Stimulated activated CD8-positive, alpha-beta memory T cell treated with anti-CD3 and anti-CD28 coated beads, Interleukin-12 subunit alpha, Interleukin-12 subunit beta, amount 100 ng/mL, for 4 hours (primary cell): ENCODE results near the gene FILIP1L.

Experiments used
- DNase-seq: peaks from one replicate; pipeline ENCODE4 v3.0.0-alpha.2; 2020; ENCODE audit warnings: low read depth

Gene FILIP1L

DNA sequence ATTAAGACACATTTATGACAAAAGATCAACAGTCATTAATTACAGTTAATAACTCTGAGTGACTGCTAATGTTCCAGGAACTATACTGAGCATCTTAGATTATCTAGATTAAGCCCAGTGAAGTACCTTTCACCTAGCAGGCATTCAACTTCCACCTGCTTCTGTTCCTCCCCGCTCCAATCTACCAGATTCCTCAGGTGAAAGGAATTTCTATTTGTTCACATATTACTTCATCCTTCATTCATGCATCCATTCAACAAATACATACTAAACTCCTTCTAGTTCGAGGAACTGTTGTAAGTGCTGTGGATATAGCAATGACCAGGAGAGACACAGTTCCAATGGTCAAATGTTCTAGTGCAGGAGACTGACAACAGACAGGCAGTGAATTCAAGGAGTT is 139.3 kb downstream of the FILIP1L start:
- no peak for DNase-seq

DNA sequence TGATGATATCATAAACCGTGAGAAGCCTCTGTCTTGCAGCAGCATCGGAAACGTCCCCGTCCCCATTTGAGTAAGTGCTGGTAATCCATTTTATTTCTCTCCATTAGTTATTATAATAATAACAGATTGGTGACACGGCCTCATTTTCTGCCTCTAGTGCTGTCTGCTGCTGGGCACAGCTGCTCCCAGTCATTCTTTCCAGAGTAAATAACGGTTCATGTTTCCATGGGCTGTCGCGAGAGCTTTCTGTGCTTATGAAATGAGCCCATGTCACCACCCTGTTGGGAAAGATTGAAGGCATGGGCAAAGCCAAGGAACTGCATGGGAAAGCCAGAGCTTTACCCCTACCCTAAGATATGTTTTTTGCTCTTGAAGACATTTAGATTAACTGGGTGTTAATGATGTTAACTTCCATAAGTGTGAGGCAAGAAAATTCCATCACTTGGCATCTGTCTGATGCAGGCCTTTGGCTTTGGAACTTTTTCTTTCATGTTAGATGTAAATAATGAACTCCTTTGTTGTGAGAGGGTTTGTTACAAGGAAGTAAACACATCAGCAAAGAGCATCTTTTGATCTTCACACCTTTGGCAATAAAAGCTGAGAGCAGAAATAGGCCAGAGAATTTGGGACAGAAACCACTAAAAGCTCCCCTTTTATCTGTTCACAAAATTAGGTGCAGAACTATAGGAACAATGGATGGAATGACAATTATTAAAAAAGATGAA is 141.8 kb downstream of the FILIP1L start:
- DNase-seq, result no peak

DNA sequence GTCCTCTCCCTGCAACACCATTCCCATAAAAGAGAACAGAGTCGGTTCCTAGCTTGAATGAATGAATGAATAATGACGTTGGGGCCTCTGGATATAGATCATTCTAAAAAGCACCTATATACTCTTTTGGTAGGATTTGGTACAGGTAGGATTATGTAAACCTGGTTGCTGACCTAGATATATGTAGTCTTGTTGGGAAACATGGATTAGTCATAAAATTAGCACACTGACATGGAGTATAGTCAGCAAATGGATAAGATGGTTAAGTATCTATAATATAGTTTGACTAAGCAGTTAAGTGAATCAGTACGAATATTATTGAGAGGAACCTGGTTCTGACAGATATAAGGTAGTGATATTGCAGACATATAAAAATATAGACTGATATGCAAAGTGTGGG is 142.5 kb downstream of the FILIP1L start:
- DNase-seq, result no peak

DNA sequence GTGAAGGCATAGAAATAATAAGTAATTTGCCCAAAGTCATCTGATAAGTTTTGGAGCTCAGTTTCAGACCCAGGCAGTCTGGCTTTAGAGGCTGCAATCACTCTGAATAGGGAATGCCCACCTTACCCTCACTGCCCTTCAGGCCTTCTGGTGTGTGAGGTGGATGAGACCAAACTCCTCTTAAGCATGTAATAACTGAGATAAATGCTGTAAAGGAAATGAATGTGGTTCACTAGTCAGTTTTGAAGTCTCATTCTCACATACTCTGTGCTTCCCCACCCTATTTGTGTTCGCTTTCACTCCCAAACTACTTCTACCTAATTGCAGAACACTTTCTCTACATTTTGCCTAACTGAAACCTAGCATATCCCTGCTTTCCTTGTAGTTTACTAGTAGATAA is 144.1 kb downstream of the FILIP1L start:
- no peak for DNase-seq

DNA sequence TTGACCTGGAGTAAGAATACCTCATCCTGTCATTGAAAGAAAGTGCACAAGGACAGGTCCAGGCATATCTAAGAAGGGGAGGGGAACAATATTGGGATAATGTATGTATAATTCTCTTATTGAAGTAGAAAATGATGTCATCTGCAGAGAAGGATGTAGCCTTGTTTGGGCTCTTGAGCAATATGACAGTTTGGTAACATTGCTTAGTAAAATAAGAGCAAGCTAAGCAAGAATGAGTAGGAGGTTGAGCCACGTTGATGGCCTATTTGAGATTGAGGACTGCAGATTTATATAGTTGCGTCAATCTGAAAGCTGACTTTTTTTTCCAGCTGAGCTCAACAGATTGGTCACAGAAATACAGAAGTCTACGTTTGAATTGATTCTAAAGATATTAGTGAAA is 145.2 kb downstream of the FILIP1L start:
- DNase-seq, result no peak

DNA sequence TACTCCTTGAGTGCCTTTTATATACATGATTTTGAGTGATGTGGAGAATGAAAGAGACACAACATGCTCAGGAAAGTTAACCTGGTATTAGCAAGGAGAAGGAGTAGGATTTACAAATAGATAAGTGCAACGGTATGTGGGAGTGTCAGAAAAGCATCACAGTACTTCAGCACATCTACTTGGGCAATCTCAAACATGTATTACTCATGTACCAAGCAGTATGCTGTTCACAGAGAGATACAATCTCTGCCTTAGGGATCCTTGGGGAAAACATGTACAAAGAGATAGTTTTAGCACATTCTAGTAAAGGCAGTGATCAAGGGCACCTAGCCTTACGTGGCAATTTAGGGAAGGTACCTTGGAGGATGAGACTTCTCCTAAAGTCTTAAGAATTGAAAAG is 146.5 kb downstream of the FILIP1L start:
- no peak for DNase-seq

DNA sequence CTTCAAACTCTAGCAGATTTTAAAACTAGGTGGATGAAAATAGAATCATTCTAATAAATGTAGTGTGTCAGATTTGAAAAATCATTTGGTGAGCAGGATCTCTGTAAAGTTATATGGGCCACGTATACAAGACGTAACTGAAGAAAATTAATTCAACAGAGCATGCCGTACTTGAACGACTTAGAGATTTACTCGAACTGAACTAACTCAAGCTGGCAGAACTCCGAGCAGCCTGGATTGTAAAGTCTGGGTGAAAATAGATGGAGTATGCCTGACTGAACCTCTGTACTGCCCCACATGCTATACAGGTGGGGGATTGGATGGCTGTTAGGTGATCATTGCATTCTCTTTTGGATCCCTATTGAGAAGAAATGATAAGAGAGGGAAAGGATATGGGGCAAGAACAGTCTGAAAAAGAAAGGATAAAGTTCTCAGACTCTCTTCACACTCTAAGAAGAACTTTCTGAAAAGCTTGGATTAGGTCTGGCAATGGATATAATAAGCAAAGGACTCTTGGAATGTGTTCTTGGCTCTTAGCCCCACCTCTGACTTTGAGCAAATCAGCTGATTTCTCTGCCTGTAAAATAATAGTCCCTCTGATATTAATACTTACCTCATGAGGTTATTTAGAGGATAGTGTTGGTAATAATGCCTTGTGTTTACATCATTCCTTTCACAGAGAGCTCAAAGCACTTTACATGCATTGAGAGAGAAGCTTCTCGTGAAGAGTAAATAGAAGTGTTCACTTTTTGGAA is 147.5 kb downstream of the FILIP1L start:
- no peak for DNase-seq

DNA sequence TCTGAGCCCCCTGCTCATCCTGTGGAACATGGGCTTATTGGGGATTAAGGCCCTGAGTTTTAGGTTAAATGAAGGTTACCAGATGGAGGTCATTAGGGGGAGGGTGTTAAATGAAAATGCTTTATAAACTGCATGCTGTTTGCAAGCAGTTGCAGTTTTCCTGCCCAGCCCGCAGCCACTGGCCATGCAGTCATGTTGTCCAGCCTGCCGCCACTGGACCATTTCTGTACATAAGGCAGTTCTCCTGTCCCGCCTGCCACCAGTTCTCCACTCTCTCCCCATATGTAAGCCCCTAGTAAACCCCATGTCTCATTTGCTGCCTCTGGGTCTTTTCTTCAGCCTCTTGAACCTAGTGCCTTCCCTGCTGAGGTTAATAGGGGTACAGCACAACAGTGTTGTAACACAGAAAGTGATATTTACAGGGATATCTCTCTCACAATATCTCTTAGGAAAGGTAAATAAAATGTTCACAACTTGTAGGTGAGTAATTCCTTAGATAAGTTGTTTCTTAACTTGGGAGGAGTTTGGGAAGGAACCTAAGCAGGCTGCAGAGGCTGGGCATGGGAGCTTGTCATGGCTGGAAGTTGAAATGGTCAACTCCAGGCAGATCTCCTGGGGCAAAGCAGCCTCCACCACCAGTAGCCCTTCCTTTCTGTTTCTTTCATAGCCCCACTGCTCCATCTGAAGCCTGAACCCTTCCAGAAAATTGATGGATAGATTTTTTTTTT is 148.5 kb downstream of the FILIP1L start:
- DNase-seq, result no peak

DNA sequence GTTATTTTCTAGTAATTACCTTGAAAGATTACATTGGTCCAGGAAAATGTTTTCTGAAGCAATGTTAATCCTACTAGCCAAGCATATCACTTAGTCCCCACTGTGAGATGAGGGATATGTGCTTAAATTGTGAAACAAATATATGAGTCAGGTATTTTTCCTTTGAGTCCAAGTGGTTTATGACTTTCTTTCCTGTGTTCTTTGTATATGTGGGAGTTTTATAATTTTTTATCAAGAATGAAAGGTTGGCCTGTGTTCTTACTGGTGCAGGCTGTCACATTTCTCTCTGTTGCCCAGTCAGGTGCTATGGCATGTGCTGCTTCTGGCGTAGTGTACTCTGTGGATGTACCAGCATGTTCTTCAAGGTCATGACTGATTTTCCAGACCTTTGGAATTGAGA is 149.2 kb downstream of the FILIP1L start:
- DNase-seq, result no peak

DNA sequence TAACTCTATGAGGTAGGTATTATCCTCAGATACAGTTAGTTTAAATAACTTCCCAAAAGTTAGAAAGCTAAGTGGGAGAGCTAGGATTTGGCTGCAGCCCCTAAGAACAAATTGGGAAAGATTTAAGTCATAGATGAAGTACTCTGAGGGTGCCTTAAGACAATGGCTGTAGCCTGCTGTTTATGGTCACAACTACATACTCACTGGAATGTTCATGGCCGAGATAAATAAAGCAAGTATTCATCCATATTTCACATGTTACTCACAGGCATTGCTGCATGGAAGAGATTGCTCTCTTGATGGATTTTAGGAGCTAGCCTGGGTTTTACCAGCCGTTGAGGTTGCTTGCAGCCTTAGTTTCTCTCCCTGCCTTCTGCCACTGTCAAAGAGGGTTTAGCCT is 151.6 kb downstream of the FILIP1L start:
- DNase-seq, result no peak

DNA sequence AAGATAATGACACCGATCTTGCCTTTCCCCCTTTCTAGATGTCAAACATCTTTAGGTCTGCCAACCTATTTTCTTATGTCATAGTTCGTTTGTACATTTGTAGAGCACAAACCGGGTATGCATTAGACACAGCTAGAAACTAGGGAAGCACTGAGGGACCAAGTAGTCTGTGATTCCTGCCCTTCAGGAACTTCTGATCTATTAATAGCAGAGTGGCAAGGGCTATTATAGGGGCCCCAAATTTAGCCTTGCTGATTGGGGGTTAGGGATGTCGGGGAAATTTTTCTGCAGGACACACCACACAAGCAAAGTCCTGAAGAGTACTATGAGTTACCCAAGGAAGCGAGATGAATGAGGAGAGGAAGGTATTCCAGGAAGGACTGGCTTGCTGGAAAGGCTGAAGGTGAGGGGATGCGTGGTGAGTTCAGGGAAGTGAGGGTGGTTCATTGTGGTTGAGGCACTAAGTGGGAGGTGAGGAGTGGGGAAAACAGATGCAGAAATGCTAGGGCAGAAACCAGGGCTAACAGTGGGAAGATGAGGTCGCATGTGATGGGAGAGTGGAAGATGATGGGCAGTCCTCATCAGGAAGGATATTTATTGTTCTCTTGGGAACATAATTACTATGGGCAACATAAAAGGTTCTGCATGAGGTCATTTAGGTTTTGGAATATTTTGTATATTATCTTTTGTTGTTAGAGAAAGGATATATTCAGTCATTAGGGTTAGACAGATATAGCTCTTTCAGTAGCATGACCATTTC is 152.4 kb downstream of the FILIP1L start:
- no peak for DNase-seq

DNA sequence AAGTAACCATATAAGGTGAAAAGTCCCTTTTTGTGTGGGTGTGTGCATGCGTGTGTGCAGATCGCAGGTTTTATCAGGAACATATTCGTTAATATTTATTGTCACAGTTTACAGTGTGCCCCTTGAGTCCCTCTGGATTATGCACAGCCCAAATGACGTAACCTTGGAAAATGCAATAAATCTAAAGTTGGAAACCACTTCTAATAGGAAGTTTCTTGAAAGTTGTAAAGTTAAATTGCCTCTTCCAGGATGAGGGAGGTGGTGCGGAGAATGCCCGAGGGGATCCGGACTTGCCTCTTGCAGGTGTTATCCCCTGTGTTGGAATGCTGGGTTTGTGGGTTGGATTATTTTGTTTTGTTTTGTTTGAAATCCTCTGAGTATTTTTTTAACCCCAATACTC is 153.4 kb downstream of the FILIP1L start:
- DNase-seq, result no peak

DNA sequence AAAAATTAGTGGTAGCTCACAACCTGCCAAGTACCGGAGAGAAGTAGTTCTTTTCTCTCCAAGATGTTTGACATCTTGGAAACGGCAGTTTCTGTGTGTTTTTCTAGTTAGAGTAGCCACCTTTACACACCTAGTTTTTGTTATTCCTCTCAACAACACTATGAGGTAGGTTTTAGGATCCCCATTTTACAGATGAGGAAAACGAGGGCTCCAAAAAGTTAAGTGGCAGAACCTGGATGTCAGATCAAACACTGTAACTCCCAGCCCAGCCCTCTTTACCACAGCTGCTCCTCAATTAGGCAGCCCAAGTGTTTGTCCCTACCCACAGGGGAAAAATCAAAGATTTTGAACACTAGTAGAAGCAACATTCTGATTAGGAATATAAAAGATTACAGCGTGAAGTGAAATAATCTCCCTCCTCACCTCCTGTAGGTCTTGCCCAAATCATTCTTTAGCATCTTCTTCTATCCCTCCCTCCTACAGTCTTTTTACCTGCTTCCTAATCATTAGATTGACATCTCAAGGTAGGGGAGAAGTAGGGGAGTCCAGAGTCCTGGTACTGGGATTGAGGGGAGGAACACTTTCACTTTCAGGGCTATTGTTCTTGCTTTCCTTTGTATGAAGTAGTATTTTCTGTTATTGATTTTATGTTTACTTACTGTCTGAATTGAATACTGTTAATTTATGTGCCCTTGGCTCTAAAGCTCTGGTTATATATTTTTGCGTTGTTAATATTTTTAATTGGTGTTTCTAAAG is 154.0 kb downstream of the FILIP1L start:
- no peak for DNase-seq

DNA sequence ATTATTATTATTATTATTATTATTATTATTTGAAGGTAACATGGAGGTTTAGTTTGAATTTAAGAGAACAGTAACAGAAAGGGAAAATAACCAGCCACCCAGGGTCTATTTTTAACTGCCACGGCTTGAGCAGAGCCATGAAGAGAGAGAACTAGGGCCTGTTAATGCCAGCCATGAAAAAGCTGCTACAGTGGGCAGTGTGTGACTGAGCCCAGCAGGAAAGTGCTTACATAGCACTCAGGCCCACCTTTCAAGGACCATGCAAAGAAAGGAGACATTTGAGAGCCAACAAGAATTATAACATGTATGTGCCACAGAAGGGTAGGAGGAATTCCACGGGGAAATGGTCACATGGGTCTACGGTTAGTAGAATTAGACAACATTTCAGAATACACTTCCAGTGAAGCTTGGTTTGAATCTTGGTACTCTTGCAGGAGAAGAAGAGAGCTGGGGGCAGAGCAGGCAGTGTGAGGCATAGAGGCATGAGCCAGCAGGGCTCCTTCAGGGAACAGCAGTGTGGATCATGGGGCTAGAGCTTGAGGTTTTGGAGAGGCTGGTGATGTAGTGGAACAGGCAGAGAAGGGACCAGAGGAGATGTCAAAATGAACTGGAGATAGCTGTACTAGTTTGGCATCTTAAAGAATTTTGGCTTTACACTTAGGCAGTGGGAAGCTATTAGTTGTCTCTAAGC is 155.9 kb downstream of the FILIP1L start:
- DNase-seq, result no peak

DNA sequence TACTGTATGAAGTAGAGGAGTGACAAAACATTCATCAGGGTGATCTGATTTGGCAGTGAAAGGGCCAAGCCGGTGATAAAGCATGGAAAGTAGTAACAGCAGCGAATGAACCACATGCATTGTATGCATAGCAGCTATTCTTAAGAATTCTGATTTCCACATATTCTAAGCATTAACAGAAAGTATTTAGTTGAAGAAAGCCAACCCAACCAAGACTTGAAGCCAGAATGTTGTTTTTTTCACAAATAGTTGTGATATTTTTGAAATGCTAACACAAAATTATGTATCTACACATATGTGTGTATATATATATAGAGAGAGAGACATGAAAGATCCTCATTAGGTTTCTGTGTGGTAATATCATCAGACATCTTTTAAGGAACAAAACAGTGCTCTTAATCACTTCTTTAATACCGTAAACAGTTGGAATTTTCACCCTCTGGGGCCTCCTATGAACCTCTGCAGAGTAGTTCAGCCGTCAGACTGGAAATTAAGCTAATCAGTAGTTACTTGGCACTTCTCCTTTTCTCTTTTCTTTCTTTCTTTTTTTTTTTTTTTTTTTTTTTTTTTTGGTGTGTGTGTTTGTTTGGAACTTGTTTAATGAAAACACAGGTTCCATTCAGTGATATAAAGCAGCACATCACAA is 157.0 kb downstream of the FILIP1L start:
- no peak for DNase-seq

DNA sequence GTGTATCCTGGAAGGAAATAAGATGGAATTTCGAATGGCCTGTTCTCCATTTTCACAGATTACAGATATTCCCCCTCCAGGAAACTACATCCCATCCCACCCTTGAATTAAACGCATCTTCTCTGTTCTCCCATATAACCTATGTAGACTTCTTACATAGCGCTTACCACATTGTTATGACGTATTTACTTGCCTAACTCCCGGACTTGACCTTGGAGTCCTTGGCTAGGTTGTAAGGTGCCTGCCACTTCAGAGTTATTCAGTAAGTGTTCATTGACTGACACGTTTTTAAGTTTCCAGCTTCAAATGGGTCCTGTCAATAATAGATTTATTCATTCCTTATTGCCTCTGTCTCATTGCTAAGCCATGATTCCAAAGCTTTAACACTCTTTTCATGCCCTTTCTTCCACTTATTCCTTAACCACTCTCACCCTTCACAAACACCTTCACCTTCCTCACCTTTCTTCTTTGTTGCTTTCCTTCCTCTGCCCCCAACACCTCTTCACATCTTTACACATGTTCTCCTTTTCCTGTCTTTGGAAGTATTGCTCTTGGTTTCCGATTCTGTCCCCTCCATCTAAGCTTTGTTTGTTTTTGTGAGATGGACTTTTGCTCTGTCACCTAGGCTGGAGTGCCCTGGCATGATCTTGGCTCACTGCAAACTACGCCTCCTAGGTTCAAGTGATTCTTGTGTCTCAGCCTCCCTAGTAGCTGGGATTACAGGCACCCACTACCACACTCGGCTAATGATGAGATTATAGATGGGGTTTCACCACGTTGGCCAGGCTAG is 158.3 kb downstream of the FILIP1L start:
- DNase-seq, result no peak

DNA sequence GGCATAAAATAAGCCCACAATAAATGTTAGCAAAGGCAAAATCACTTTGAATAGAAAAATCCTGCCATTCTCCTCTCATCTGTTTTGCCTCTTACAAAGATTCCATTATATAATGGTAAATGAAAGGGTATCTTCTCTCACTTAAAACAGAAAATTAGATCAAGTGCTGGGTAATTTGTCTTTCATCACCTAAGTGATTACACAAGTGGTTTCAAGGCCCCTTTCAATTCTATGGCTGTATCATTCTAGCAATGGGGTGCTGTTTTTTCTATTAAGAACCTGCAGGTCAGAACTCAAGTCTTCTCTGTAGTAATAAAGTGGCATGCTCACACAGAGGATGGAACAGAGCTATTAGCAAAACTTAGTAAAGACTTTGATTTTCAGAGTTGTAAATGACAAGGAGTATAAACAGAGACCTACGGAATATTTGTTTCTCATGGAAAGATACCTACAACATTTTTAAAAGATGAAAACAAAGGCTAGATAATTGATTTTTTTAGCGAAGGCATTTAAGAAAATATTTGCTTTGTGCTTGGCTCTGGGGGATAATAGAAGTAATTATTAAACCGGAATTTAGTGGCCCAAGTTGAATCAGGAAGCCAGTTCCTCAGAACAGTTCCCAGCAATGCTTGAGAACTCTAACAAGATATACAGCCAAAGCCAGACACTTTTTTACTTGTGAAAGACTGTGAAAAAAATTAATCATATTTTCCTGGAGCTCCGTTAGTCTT is 159.2 kb downstream of the FILIP1L start:
- DNase-seq, result no peak

DNA sequence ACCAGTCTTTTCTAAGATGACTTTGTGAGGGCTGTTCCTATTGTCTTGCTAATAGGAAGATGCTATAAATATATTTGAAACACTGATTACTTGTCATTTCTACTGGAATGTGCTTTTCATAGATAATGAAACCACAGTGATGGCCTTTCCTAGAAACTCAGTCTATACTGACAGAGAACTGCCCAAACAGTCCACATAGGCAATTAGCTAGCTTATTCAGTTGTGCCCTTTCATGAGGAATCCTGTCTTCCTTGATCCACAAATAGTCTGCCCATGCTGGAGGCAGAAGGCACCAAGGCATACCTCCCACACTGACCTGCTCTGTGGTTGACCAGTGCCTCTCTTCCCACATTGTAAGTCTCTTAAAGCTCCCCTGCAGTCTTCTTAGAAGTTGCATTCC is 160.7 kb downstream of the FILIP1L start:
- DNase-seq, result no peak

DNA sequence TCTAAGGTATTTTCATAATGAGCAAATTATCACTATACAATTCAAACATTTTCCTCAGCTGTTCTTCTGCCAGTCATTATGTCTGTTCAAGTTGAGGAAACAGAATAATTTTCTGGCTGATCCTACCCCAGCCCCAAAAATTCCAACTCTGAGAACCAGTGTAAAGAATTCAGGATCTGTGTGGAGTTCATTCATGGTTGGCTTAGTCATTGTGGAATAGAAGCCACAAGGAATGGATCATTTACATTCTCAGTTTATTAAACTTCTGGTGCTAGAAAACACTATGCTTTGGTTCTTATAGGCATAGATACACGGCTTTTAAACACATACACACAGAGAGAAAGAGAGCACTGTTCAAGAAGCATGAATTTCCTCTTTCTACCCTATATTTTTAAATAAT is 162.0 kb downstream of the FILIP1L start:
- DNase-seq, result no peak
